HCT116 (cell line): Measurements from ENCODE around the gene AFDN. TPM values are rescaled to one million over a fixed set of nuclear protein-coding genes. Genes with fewer than 3 reads are reported as not detected.

Experiments
- ATAC-seq: fragments of 200-7000 bp; cut with Tn5 transposase; 2 replicates; pipeline ENCODE4 v1.9.1; 2020; ENCODE audit warnings: mild to moderate bottlenecking, moderate library complexity
- BruUV-seq: library from RNA; stranded (reverse); fragments of 400-500 nt; replicated peaks from 2 replicates; lab custom pipeline; 2021; lab: Mats Ljungman, UMichigan
- CTCF ChIA-PET: fragments of 300-600 bp; sonication (Branson Sonifier 250); formaldehyde crosslinking; loops from one replicate; lab custom pipeline; 2021; ENCODE audit warnings: antibody characterized with exemption; lab: Charles Lee
- POLR2A ChIA-PET: fragments of 300-600, 350-600 bp; sonication (Branson Sonifier 250); formaldehyde crosslinking; loops from one replicate; lab custom pipeline; 2021; ENCODE audit warnings: antibody characterized with exemption; lab: Charles Lee
- RAD21 ChIA-PET, 2 experiments: fragments of 300-600 bp; sonication (Branson Sonifier 250); formaldehyde crosslinking; loops; one replicate each; lab custom pipeline; 2023; ENCODE audit warnings: low total read pairs in 2 of 2; ENCODE audit not compliant: uncharacterized antibody in 2 of 2, unreplicated experiment in 2 of 2, low non-redundant PET in 1 of 2; lab: Charles Lee
- DNase-seq: peaks from one replicate; pipeline ENCODE4 v3.0.0-alpha.2; 2010; ENCODE audit warnings: low read depth, low spot score
- H2AFZ ChIP-seq: fragments of 200-600 bp; shearing (Covaris generic), sonication (generic); 2 replicates; pipeline ENCODE4 v1.6.1; 2017; ENCODE audit warnings: low read depth, mixed run types, mixed read lengths, antibody characterized with exemption, low read length; ENCODE audit not compliant: poor library complexity, severe bottlenecking
- H3K27ac ChIP-seq: 2 replicates; pipeline ENCODE4 v1.5.1; 2012; ENCODE audit warnings: low read depth, low read length
- H3K27me3 ChIP-seq: fragments of 200-600 bp; sonication (generic); 2 replicates; pipeline ENCODE4 v1.6.1; 2016; ENCODE audit warnings: mixed run types, low read length, mixed read lengths; ENCODE audit not compliant: insufficient read depth
- H3K36me3 ChIP-seq, 2 experiments: fragments of 200-500 bp in 1 of 2; fragments of 200-600 bp in 1 of 2; sonication (Bioruptor generic) in 1 of 2; sonication (generic) in 1 of 2; 2 replicates each; pipeline versions ENCODE4 v1.5.1 to v1.6.1; 2014 to 2016; ENCODE audit warnings: low read length in 2 of 2, inconsistent platforms in 1 of 2, mixed read lengths in 1 of 2, mixed run types in 1 of 2; ENCODE audit not compliant: insufficient read depth in 2 of 2, control insufficient read depth in 1 of 2
- H3K4me1 ChIP-seq, 2 experiments: fragments of 200-600 bp in 1 of 2; sonication (generic) in 1 of 2; 2 replicates each; pipeline versions ENCODE4 v1.5.1 to v1.6.1; 2012 to 2017; ENCODE audit warnings: low read length in 2 of 2, inconsistent platforms in 1 of 2, mild to moderate bottlenecking in 1 of 2, mixed read lengths in 1 of 2, mixed run types in 1 of 2, moderate library complexity in 1 of 2; ENCODE audit not compliant: insufficient read depth in 2 of 2, control insufficient read depth in 1 of 2
- H3K4me2 ChIP-seq: fragments of 200-600 bp; sonication (generic); 2 replicates; pipeline ENCODE4 v1.6.1; 2017; ENCODE audit warnings: mixed run types, low read length, mixed read lengths
- H3K4me3 ChIP-seq, 2 experiments: fragments of 200-600 bp in 1 of 2; sonication (generic) in 1 of 2; replicated peaks in 1 of 2; 2 replicates each; pipeline ENCODE4 v1.5.1; 2011 to 2016; ENCODE audit warnings: low read length in 2 of 2, control low read depth in 1 of 2, low read depth in 1 of 2, mild to moderate bottlenecking in 1 of 2, mixed read lengths in 1 of 2, mixed run types in 1 of 2
- H3K79me2 ChIP-seq: fragments of 200-600 bp; sonication (generic); 2 replicates; pipeline ENCODE4 v1.6.1; 2017; ENCODE audit warnings: mild to moderate bottlenecking, mixed run types, low read length, moderate library complexity, mixed read lengths; ENCODE audit not compliant: insufficient read depth
- H3K9ac ChIP-seq: fragments of 200-600 bp; sonication (generic); 2 replicates; pipeline ENCODE4 v1.6.1; 2016; ENCODE audit warnings: low read length, mixed read lengths
- H3K9me2 ChIP-seq: fragments of 200-600 bp; sonication (generic), shearing (Covaris generic); 2 replicates; pipeline ENCODE4 v1.6.1; 2017; ENCODE audit warnings: mixed run types, mild to moderate bottlenecking, moderate library complexity; ENCODE audit not compliant: insufficient read depth
- H3K9me3 ChIP-seq, 2 experiments: fragments of 200-500 bp in 1 of 2; fragments of 200-600 bp in 1 of 2; sonication (Bioruptor generic) in 1 of 2; sonication (generic) in 1 of 2; 2 replicates each; pipeline ENCODE4 v1.6.1; 2014 to 2017; ENCODE audit warnings: low read length in 2 of 2, mixed read lengths in 2 of 2, inconsistent platforms in 1 of 2, low read depth in 1 of 2, mild to moderate bottlenecking in 1 of 2, mixed run types in 1 of 2, moderate library complexity in 1 of 2; ENCODE audit not compliant: control insufficient read depth in 1 of 2, insufficient read depth in 1 of 2
- H4K20me1 ChIP-seq: fragments of 200-600 bp; sonication (generic), shearing (Covaris generic); 2 replicates; pipeline ENCODE4 v1.6.1; 2017; ENCODE audit warnings: mixed run types, mild to moderate bottlenecking, moderate library complexity; ENCODE audit not compliant: insufficient read depth
- ATF3 ChIP-seq: IDR thresholded peaks from 2 replicates; pipeline ENCODE4 v1.6.1; 2012
- CBX3 ChIP-seq: IDR thresholded peaks from 2 replicates; pipeline ENCODE4 v1.6.1; 2012; ENCODE audit warnings: low read depth
- CEBPB ChIP-seq: IDR thresholded peaks from 2 replicates; pipeline ENCODE4 v1.6.1; 2012; ENCODE audit warnings: low read depth
- CTCF ChIP-seq, 3 experiments: fragments of 200-600 bp in 1 of 3; sonication (generic) in 1 of 3; IDR thresholded peaks in 2 of 3; conservative IDR thresholded peaks in 1 of 3; 2 replicates each; pipeline ENCODE4 v1.5.1; 2012 to 2017; ENCODE audit warnings: low read depth in 2 of 3, low read length in 2 of 3, antibody characterized with exemption in 1 of 3, borderline replicate concordance in 1 of 3, control low read depth in 1 of 3, mild to moderate bottlenecking in 1 of 3, mixed read lengths in 1 of 3, mixed run types in 1 of 3, moderate library complexity in 1 of 3; ENCODE audit not compliant: insufficient read depth in 1 of 3
- ELF1 ChIP-seq: IDR thresholded peaks from 2 replicates; pipeline ENCODE4 v1.6.1; 2012; ENCODE audit warnings: low read depth, borderline replicate concordance
- EZH2 ChIP-seq: fragments of 200-600 bp; sonication (generic); IDR thresholded peaks from 2 replicates; pipeline ENCODE4 v1.6.1; 2017; ENCODE audit warnings: antibody characterized with exemption, mixed run types
- EZH2phosphoT487 ChIP-seq: fragments of 200-600 bp; IDR thresholded peaks from 2 replicates; pipeline ENCODE4 v1.6.1; 2018; ENCODE audit warnings: antibody characterized with exemption, borderline replicate concordance
- FOSL1 ChIP-seq: IDR thresholded peaks from 2 replicates; pipeline ENCODE4 v1.6.1; 2012; ENCODE audit warnings: low read depth
- MAX ChIP-seq: IDR thresholded peaks from 2 replicates; pipeline ENCODE4 v1.6.1; 2012
- POLR2AphosphoS5 ChIP-seq: IDR thresholded peaks from 2 replicates; pipeline ENCODE4 v1.6.1; 2011; ENCODE audit warnings: mild to moderate bottlenecking, low read depth, low read length, moderate library complexity
- RAD21 ChIP-seq: IDR thresholded peaks from 2 replicates; pipeline ENCODE4 v1.6.1; 2012; ENCODE audit warnings: low read depth, mild to moderate bottlenecking
- REST ChIP-seq: IDR thresholded peaks from 2 replicates; pipeline ENCODE4 v1.6.1; 2012; ENCODE audit warnings: low read depth
- SRF ChIP-seq: IDR thresholded peaks from 2 replicates; pipeline ENCODE4 v1.6.1; 2012; ENCODE audit warnings: low read depth
- YY1 ChIP-seq: IDR thresholded peaks from 2 replicates; pipeline ENCODE4 v1.6.1; 2011; ENCODE audit warnings: low read length, low read depth, moderate library complexity, mild to moderate bottlenecking; ENCODE audit not compliant: insufficient replicate concordance; ENCODE audit errors: extremely low read depth
- ZFX ChIP-seq: fragments of 450-650 bp; IDR thresholded peaks from 2 replicates; pipeline ENCODE4 v1.6.1; 2017
- intact Hi-C: fragments of 100-400 bp; cut with micrococcal nuclease; formaldehyde crosslinking; loops from 2 replicates; pipeline ENCODE4 v1.10.0; 2022
- total RNA-seq: library from RNA; stranded (reverse); gene quantifications from one replicate; pipeline ENCODE4 v1.2.1, GENCODE V29; 2021; ENCODE audit not compliant: unreplicated experiment

The AFDN gene
- total RNA-seq, 1 experiment from 2014 or later, result 59.4 TPM

- Histone ChIP-seq H3K9me3 (no peaks in the 10 kb centered on the region), H3K4me3 (no peak overlapping the region), H3K4me1 (0 out of 4 replicates have a peak, but pooled peaks cover 0 to under 1% of the 10 kb centered on the region in 2 experiments), H2AFZ (no peak overlapping the region), H3K79me2 (no peaks in the 10 kb centered on the region), H3K9ac (no peak overlapping the region), H3K27me3 (no peaks in the 10 kb centered on the region), H3K27ac (no peak overlapping the region), H3K4me2 (no peak overlapping the region), H3K9me2 (no peaks in the 10 kb centered on the region), H4K20me1 (no peaks in the 10 kb centered on the region), H3K36me3 (peaks cover 9 to 13% of the 10 kb centered on the region in 2 experiments; a peak in 3 of 4 replicates)
- RAD21 ChIA-PET, result no interaction called here
- DNase-seq (no peak), ATAC-seq (no peak)
- intact Hi-C loops, result no loop called here
- POLR2A ChIA-PET, result no interaction called here
- TF ChIP-seq ELF1, result no peak
- no peak for TF ChIP-seq EZH2
- TF ChIP-seq MAX, result no peak
- TF ChIP-seq YY1, result no peak
- TF ChIP-seq CTCF (IDR thresholded peaks at IDR 0.05 in 2 of 3, conservative IDR thresholded peaks at IDR 0.05 in 1 of 3; ENCODE audit: borderline replicate concordance in 1 of 3, insufficient read depth in 1 of 3, low read depth in 2 of 3, low read length in 2 of 3), result no peak
- TF ChIP-seq SRF, result no peak
- TF ChIP-seq ZFX, result no peak
- no peak for TF ChIP-seq ATF3
- TF ChIP-seq POLR2AphosphoS5, result no peak
- no peak for TF ChIP-seq CEBPB
- no peak for TF ChIP-seq EZH2phosphoT487
- no peak for TF ChIP-seq CBX3
- TF ChIP-seq RAD21, result no peak
- TF ChIP-seq REST, result no peak
- TF ChIP-seq FOSL1, result no peak
- BruUV-seq, result no TSS peak
- CTCF ChIA-PET, result no interaction called here
Observed at GRCh38 chr6:167925026-167925425, 98.3 kb downstream of the AFDN start.
